IgD-negative memory B cell (primary cell): ENCODE data around the gene TNIK. TPM values are rescaled to one million over a fixed set of nuclear protein-coding genes. Genes with fewer than 3 reads are reported as not detected.

ENCODE experiments used
- H3K27ac Mint-ChIP-seq, 3 donors: one replicate each; pipeline ENCODE4 v1.8.0; 2020 to 2022; ENCODE audit warnings: mild to moderate bottlenecking in 3 of 3, mixed read lengths in 3 of 3, moderate library complexity in 1 of 3
- H3K27me3 Mint-ChIP-seq: one replicate; pipeline ENCODE4 v1.8.0; 2021; ENCODE audit warnings: mixed read lengths
- H3K36me3 Mint-ChIP-seq: one replicate; pipeline ENCODE4 v1.8.0; 2020; ENCODE audit warnings: mild to moderate bottlenecking, mixed read lengths
- H3K4me1 Mint-ChIP-seq, 3 donors: one replicate each; pipeline ENCODE4 v1.8.0; 2020 to 2022; ENCODE audit warnings: mixed read lengths in 3 of 3, mild to moderate bottlenecking in 1 of 3
- H3K4me3 Mint-ChIP-seq, 4 donors: one replicate each; pipeline ENCODE4 v1.8.0; 2020 to 2022; ENCODE audit warnings: mild to moderate bottlenecking in 4 of 4, mixed read lengths in 4 of 4, moderate library complexity in 3 of 4
- H3K9me3 Mint-ChIP-seq, 3 donors: one replicate each; pipeline ENCODE4 v1.8.0; 2020 to 2021; ENCODE audit warnings: mixed read lengths in 3 of 3, mild to moderate bottlenecking in 1 of 3
- polyA plus RNA-seq: library from polyadenylated mRNA; unstranded; fragments of 300-500 nt; fragmentation: Illumina TruSeq; gene quantifications from one replicate; pipeline ENCODE4 v1.2.3, GENCODE V29; 2021

TNIK gene
- polyA plus RNA-seq, 1 donor from 2014 or later = 3.0 TPM

DNA sequence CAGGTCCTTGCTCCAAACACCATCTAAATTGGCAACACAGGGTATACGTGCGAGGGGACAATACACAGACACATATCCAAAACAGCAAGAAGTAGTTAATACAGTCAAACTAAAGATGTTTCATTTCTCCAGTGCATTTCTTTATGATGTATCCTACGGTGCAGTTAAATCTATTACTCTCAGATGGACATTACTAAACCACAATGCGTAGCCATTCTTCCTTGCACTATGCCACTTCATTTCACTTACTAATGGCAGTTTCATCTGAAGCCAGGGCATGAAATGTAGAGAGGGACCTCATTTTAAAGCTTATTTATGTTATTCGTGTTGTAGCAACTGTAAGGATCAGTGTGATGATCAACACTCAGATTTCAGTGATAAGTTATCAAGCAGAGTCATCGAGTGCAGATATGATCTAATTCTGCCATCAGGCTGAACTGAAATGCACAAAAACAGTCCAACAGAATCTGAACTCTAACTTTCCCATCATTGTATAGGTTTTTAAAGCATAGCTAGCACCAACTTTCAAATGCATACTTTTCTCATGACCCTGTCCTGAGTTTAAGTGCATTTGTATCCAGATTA lies 14.5 kb downstream of the TNIK start:
- H3K27ac Mint-ChIP-seq = no peak overlapping the region
- H3K4me3 Mint-ChIP-seq = no peak overlapping the region
- H3K4me1 Mint-ChIP-seq = peaks cover 0 to 1% (median 0%) of the 10 kb centered on the region in 3 donors
- H3K27me3 Mint-ChIP-seq = no peaks in the 10 kb centered on the region
- H3K36me3 Mint-ChIP-seq = no peaks in the 10 kb centered on the region
- H3K9me3 Mint-ChIP-seq = no peaks in the 10 kb centered on the region

DNA sequence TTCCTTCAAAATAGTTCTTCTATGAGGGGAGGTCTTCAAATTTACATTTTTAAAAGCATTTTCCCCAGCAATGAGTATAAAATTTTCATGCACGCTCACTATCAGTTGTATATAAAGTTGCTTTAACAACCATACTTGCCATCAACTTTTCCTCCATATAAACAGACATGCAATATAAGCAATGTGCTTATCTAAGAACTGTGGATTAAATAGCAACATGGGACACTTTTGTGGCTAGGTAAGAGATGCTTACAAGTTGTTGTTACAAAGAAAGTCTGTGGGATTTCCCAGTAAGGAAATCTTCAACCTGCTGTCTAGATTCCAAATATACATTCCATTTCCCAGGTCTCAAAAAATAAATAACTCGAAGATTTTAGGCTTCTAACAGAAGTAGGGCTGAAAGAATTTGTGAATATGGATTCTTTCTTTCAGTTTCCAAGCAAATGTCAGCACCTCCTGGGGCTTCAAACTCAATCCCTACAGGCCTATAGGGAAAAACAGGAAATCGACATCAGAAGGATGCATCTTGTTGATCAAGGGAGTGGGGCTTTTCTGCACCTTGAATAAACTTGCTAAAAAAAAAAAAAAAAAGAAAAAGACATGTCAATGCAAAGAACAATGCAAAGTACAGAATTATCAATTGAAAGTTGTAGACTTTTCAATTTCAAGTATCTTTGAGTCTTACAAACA lies 16.1 kb downstream of the TNIK start:
- Mint-ChIP-seq H3K27me3 (no peaks in the 10 kb centered on the region), H3K9me3 (no peaks in the 10 kb centered on the region), H3K4me3 (no peak overlapping the region), H3K4me1 (peaks cover 0 to 1% (median 0%) of the 10 kb centered on the region in 3 donors), H3K27ac (no peak overlapping the region), H3K36me3 (no peaks in the 10 kb centered on the region)

DNA sequence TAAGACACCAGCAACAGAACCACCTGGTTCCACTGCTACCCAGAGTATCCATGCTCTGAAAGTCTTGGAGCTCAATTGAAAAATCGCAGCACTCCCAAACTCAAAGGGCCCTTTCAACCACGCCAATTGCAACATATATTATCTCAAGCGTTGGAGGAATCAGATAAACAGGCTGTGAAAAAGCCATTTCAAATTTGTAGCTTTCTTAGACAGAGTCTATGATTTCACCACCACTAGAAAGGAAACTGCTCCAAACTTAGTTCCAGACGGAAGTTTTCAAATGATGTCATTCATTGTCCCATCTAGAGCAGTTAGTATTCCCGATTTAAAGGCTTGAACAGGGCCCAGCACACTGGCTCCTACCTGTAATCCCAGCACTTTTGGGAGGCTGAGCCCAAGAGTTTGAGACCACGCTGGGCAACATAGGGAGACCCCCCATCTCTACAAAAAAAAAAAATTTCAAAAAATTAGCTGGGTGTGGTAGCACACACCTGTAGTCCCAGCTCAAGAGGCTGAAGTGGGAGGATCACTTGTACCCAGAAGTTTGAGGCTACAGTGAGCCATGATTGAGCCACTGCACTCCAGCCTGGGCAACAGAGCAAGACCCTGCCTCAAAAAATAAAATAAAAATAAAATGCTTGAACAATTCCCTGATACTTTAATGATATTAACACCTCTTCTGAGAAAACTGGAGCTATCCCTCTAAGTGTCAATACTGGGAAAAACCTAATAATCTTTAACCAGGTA lies 16.8 kb downstream of the TNIK start:
- no peak overlapping the region for H3K27ac Mint-ChIP-seq
- no peak overlapping the region for H3K4me3 Mint-ChIP-seq
- peaks cover 0 to 2% (median 0%) of the 10 kb centered on the region in 3 donors for H3K4me1 Mint-ChIP-seq
- no peaks in the 10 kb centered on the region for H3K36me3 Mint-ChIP-seq
- no peaks in the 10 kb centered on the region for H3K9me3 Mint-ChIP-seq
- no peaks in the 10 kb centered on the region for H3K27me3 Mint-ChIP-seq

- no peak overlapping the region for H3K27ac Mint-ChIP-seq
- H3K9me3 Mint-ChIP-seq = no peaks in the 10 kb centered on the region
- H3K27me3 Mint-ChIP-seq = no peaks in the 10 kb centered on the region
- no peaks in the 10 kb centered on the region for H3K36me3 Mint-ChIP-seq
- H3K4me3 Mint-ChIP-seq = no peak overlapping the region
- peaks cover 0 to 2% (median 0%) of the 10 kb centered on the region in 3 donors for H3K4me1 Mint-ChIP-seq
These were observed 18.0 kb downstream of the TNIK start for GRCh38 chr3:171442184-171442583.

DNA sequence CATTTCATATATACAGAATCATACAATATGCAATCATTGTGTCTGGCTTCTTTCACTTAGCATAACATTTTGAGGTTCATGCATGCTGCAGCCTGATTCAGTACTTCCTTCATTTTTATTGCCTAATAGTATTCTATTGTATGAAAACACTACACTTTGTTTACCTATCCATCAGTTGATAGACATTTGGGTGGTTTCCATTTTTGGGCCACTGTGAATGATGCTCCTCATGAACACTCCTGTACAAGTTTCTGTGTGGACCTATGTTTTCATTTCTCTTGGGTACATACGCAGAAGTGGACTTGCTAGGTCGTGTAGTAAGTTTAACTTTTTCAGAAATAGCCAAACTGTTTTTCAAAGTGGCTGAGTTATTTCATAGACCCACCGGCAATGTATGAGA lies 18.8 kb downstream of the TNIK start:
- no peak overlapping the region for H3K27ac Mint-ChIP-seq
- H3K4me1 Mint-ChIP-seq = peaks cover 0 to 2% (median 0%) of the 10 kb centered on the region in 3 donors
- no peaks in the 10 kb centered on the region for H3K9me3 Mint-ChIP-seq
- no peak overlapping the region for H3K4me3 Mint-ChIP-seq
- H3K27me3 Mint-ChIP-seq = no peaks in the 10 kb centered on the region
- no peaks in the 10 kb centered on the region for H3K36me3 Mint-ChIP-seq

GRCh38 chr3:171439996-171440395 lies 20.2 kb downstream of the TNIK start:
- no peak overlapping the region for H3K27ac Mint-ChIP-seq
- H3K36me3 Mint-ChIP-seq = no peaks in the 10 kb centered on the region
- no peaks in the 10 kb centered on the region for H3K9me3 Mint-ChIP-seq
- H3K4me3 Mint-ChIP-seq = no peak overlapping the region
- peaks cover 1% of the 10 kb centered on the region for H3K27me3 Mint-ChIP-seq
- peaks cover 0 to 2% (median 0%) of the 10 kb centered on the region in 3 donors for H3K4me1 Mint-ChIP-seq

- Mint-ChIP-seq H3K4me1 (peaks cover 0 to 2% (median 0%) of the 10 kb centered on the region in 3 donors), H3K4me3 (peak overlapping the region in 1 of 4 donors; percentile 48), H3K27me3 (peaks cover 1% of the 10 kb centered on the region), H3K27ac (no peak overlapping the region), H3K36me3 (no peaks in the 10 kb centered on the region), H3K9me3 (no peaks in the 10 kb centered on the region)
These were observed 23.0 kb downstream of the TNIK start for GRCh38 chr3:171437115-171437756.

DNA sequence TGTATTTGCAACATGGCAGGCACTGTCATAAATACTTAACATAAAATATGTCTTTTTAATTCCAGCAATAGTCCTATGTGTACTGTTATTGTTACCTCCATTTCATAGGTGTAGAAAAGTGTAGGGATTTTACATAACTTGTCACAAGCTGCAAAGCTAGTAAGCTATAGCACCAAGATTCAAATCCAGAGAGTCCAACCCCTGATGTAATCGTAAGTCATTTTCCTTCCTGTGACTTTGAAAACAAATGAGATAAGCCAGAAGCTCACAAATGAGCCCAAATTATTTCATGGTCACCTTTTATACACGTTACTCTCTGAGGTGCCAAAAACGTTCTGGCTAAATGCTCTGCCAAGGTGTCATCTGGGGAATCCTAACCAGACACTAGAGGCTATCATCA lies 23.8 kb downstream of the TNIK start:
- Mint-ChIP-seq H3K36me3 (no peaks in the 10 kb centered on the region), H3K27ac (no peak overlapping the region), H3K4me1 (peaks cover 0 to 1% (median 1%) of the 10 kb centered on the region in 3 donors), H3K9me3 (no peaks in the 10 kb centered on the region), H3K4me3 (no peak overlapping the region), H3K27me3 (peaks cover 1% of the 10 kb centered on the region)

DNA sequence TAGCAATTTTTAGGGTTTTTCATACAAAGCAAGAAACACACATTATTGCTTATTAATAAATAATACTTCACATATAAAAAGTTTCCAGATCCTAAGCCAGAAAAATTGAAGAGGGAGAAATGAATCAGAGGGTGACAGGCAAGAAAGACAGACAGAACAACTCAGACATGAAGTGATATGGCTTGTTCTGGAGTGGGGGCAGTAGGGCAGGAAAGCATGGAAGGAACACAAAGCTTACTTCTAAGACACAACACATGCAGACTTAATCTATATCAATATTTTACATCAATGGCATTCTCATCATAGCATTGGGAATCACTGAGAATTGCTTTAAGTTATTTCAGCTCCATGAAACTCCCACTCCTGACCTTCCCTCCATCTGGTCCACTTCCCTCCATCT lies 24.4 kb downstream of the TNIK start:
- no peaks in the 10 kb centered on the region for H3K9me3 Mint-ChIP-seq
- H3K27ac Mint-ChIP-seq = no peak overlapping the region
- peaks cover 1% of the 10 kb centered on the region for H3K27me3 Mint-ChIP-seq
- no peak overlapping the region for H3K4me3 Mint-ChIP-seq
- no peaks in the 10 kb centered on the region for H3K36me3 Mint-ChIP-seq
- peaks cover 0 to 1% (median 1%) of the 10 kb centered on the region in 3 donors for H3K4me1 Mint-ChIP-seq

DNA sequence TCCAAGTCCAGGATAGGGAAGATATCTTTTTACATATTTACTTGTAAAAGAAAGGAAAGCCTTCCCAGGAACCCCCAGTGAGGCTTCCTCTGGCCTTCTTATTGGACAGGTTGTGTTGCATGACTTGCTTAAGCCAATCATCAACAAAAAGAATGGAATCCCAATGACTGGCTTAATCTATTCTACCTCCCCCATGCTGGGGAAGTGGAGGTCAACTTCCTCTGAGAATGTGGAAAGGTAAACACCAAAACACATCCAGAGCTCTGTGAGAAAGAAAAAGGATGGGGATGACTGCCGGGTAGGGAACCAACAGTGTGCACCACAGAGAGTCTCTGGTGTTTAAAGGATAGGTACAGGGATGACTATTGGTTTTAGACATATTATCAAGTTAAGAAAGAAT lies 25.1 kb downstream of the TNIK start:
- H3K27me3 Mint-ChIP-seq = peaks cover 1% of the 10 kb centered on the region
- peaks cover 0 to 1% (median 1%) of the 10 kb centered on the region in 3 donors for H3K4me1 Mint-ChIP-seq
- H3K4me3 Mint-ChIP-seq = no peak overlapping the region
- H3K27ac Mint-ChIP-seq = no peak overlapping the region
- H3K36me3 Mint-ChIP-seq = no peaks in the 10 kb centered on the region
- H3K9me3 Mint-ChIP-seq = no peaks in the 10 kb centered on the region

DNA sequence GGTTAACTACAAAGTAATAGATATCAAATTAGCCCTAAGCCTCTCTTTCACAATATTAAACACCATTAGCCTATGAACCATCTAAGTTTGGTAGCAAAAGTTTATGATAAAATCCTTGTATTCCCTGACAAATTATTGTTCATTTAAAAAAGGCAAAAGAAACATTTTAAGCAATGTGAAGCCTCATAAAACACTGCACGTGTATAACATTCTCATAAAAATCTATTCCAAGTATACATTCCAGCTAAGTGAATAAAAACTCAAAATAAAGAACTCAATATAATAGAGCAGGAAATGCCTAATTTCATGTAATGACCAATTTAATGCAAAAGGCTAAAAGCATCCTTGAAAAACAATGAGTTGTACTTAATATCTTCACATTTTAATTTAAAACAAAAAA lies 27.7 kb downstream of the TNIK start:
- Mint-ChIP-seq H3K27ac (no peak overlapping the region), H3K9me3 (no peaks in the 10 kb centered on the region), H3K4me1 (peaks cover 0 to 1% (median 0%) of the 10 kb centered on the region in 3 donors), H3K27me3 (peaks cover 1% of the 10 kb centered on the region), H3K4me3 (no peak overlapping the region), H3K36me3 (no peaks in the 10 kb centered on the region)

GRCh38 chr3:171431550-171431949 lies 28.7 kb downstream of the TNIK start:
- H3K27ac Mint-ChIP-seq = no peak overlapping the region
- H3K36me3 Mint-ChIP-seq = no peaks in the 10 kb centered on the region
- peaks cover 0 to 1% (median 0%) of the 10 kb centered on the region in 3 donors for H3K4me1 Mint-ChIP-seq
- H3K4me3 Mint-ChIP-seq = no peak overlapping the region
- no peaks in the 10 kb centered on the region for H3K9me3 Mint-ChIP-seq
- peaks cover 1% of the 10 kb centered on the region for H3K27me3 Mint-ChIP-seq

- Mint-ChIP-seq H3K36me3 (no peaks in the 10 kb centered on the region), H3K9me3 (no peaks in the 10 kb centered on the region), H3K27me3 (no peaks in the 10 kb centered on the region)
These were observed 29.7 kb downstream of the TNIK start for GRCh38 chr3:171430530-171430929.

GRCh38 chr3:171429635-171430034 lies 30.6 kb downstream of the TNIK start:
- Mint-ChIP-seq H3K27ac (no peak overlapping the region), H3K27me3 (no peaks in the 10 kb centered on the region), H3K36me3 (no peaks in the 10 kb centered on the region), H3K4me1 (peaks cover 0 to 1% (median 0%) of the 10 kb centered on the region in 3 donors), H3K4me3 (no peak overlapping the region), H3K9me3 (no peaks in the 10 kb centered on the region)

More at GRCh38 chr3:171430530-171430929, 29.7 kb downstream of the TNIK start:
- H3K4me3 Mint-ChIP-seq = no peak overlapping the region
- peaks cover 0 to 1% (median 0%) of the 10 kb centered on the region in 3 donors for H3K4me1 Mint-ChIP-seq
- no peak overlapping the region for H3K27ac Mint-ChIP-seq

DNA sequence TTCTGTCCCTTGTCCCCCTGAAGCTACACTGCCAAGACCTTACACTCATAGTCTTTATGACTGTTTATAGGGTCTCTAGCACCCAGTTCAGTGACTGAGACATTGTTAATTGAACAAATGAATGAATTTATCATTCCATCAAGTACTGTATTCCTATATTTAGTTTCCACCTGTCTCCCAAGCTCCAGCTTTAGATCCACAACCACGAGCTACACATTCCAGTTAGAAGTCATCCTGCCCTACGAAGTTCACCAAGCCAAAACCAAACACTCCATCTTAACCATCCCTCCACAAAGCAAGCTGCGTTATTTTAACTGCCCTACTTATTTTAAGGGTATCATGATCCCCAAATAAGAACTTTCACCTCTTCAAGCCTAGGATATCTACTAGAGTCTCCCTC lies 31.3 kb downstream of the TNIK start:
- Mint-ChIP-seq H3K27ac (no peak overlapping the region), H3K9me3 (peaks cover 0 to 1% (median 0%) of the 10 kb centered on the region in 3 donors), H3K4me3 (no peak overlapping the region), H3K4me1 (peaks cover 0 to 1% (median 0%) of the 10 kb centered on the region in 3 donors), H3K36me3 (no peaks in the 10 kb centered on the region), H3K27me3 (no peaks in the 10 kb centered on the region)
